H1 (cell line): Measurements from ENCODE around the gene CSAG1. TPM values are rescaled to one million over a fixed set of nuclear protein-coding genes. Genes with fewer than 3 reads are reported as not detected.
"Not testable (repeated sequence)": the region's sequence is repeated elsewhere in the genome, so short reads cannot be mapped to it uniquely, and the experiment has no call there.

Experiments used
- CTCF ChIA-PET: fragments of 300-600 bp; sonication (Branson Sonifier 250); formaldehyde crosslinking; loops from one replicate; lab custom pipeline; 2021; ENCODE audit not compliant: partially characterized antibody; lab: Charles Lee
- POLR2A ChIA-PET: fragments of 300-600 bp; sonication (Branson Sonifier 250); formaldehyde crosslinking; loops from one replicate; lab custom pipeline; 2021; ENCODE audit warnings: inconsistent platforms; ENCODE audit not compliant: partially characterized antibody; lab: Charles Lee
- DNase-seq, 2 experiments: peaks; one replicate each; pipeline versions ENCODE4 v3.0.0 to v3.0.0-alpha.2; 2010 to 2022; ENCODE audit warnings: low spot score in 2 of 2, low read depth in 1 of 2, mixed read lengths in 1 of 2
- FAIRE-seq: peaks from 2 replicates; lab custom pipeline; 2011; peaks lifted over from hg19 to GRCh38; lab: Jason Lieb, UNC
- H2AFZ ChIP-seq: 2 replicates; pipeline ENCODE4 v1.8.1; 2012; ENCODE audit warnings: low read length, inconsistent platforms
- H2AK5ac ChIP-seq: 2 replicates; pipeline ENCODE4 v1.6.1; 2013; ENCODE audit warnings: low read depth, low read length
- H2BK120ac ChIP-seq: replicated peaks from 2 replicates; pipeline ENCODE3; 2013; ENCODE audit warnings: low read depth, low read length, inconsistent platforms
- H2BK12ac ChIP-seq: 2 replicates; pipeline ENCODE4 v1.6.1; 2013; ENCODE audit warnings: low read depth, low read length
- H2BK15ac ChIP-seq: 2 replicates; pipeline ENCODE4 v1.6.1; 2013; ENCODE audit warnings: low read length
- H2BK20ac ChIP-seq: 2 replicates; pipeline ENCODE4 v1.6.1; 2013; ENCODE audit warnings: low read length
- H2BK5ac ChIP-seq: 2 replicates; pipeline ENCODE4 v1.6.1; 2013; ENCODE audit warnings: low read depth, low read length
- H3K14ac ChIP-seq: 2 replicates; pipeline ENCODE4 v1.6.1; 2013; ENCODE audit warnings: inconsistent platforms; ENCODE audit not compliant: insufficient read length
- H3K18ac ChIP-seq: 2 replicates; pipeline ENCODE4 v1.6.1; 2013; ENCODE audit warnings: low read length; ENCODE audit errors: extremely low read depth
- H3K23ac ChIP-seq: 2 replicates; pipeline ENCODE4 v1.6.1; 2013; ENCODE audit warnings: inconsistent platforms; ENCODE audit not compliant: insufficient read length
- H3K23me2 ChIP-seq: 2 replicates; pipeline ENCODE4 v1.6.1; 2013; ENCODE audit warnings: low read depth, low read length
- H3K27ac ChIP-seq: 2 replicates; pipeline ENCODE4 v1.6.1; 2011; ENCODE audit warnings: low read depth, low read length, inconsistent platforms
- H3K27me3 ChIP-seq, 4 experiments: replicated peaks in 1 of 4; 1 replicate in 1 of 4; 2 replicates in 3 of 4; pipeline versions ENCODE4 v1.6.1 to v1.8.1; 2011 to 2013; ENCODE audit warnings: low read length in 3 of 4, mild to moderate bottlenecking in 3 of 4, inconsistent platforms in 2 of 4, mixed read lengths in 2 of 4, moderate library complexity in 1 of 4; ENCODE audit not compliant: control insufficient read depth in 3 of 4, insufficient read depth in 3 of 4; ENCODE audit errors: extremely low read depth in 1 of 4
- H3K36me3 ChIP-seq, 4 experiments: 2 replicates each; pipeline versions ENCODE4 v1.6.1 to v1.8.1; 2011 to 2013; ENCODE audit warnings: mild to moderate bottlenecking in 4 of 4, low read length in 3 of 4, moderate library complexity in 2 of 4, control low read depth in 1 of 4, inconsistent platforms in 1 of 4; ENCODE audit not compliant: insufficient read depth in 4 of 4, control insufficient read depth in 2 of 4
- H3K4ac ChIP-seq: replicated peaks from 2 replicates; pipeline ENCODE3; 2013; ENCODE audit warnings: low read length, low read depth, mixed read lengths, inconsistent platforms; ENCODE audit not compliant: insufficient read length
- H3K4me1 ChIP-seq, 4 experiments: replicated peaks in 1 of 4; 1 replicate in 1 of 4; 2 replicates in 3 of 4; pipeline versions ENCODE4 v1.6.1 to v1.8.1; 2011 to 2013; ENCODE audit warnings: low read length in 3 of 4, inconsistent platforms in 2 of 4, mixed read lengths in 1 of 4; ENCODE audit not compliant: insufficient read depth in 4 of 4, control insufficient read depth in 3 of 4
- H3K4me2 ChIP-seq, 2 experiments: 2 replicates each; pipeline versions ENCODE4 v1.6.1 to v1.8.1; 2011 to 2013; ENCODE audit warnings: low read depth in 2 of 2, low read length in 2 of 2, control low read depth in 1 of 2, inconsistent platforms in 1 of 2, mild to moderate bottlenecking in 1 of 2; ENCODE audit not compliant: insufficient read depth in 1 of 2
- H3K4me3 ChIP-seq, 4 experiments: fragments of 200-600, 300-600 bp in 1 of 4; sonication (generic), shearing (Covaris generic), sonication (Bioruptor Twin) in 1 of 4; 2 replicates each; pipeline versions ENCODE4 v1.5.1 to v1.8.1; 2011 to 2016; ENCODE audit warnings: low read length in 4 of 4, low read depth in 3 of 4, control low read depth in 2 of 4, inconsistent platforms in 2 of 4, mild to moderate bottlenecking in 2 of 4, mixed read lengths in 1 of 4, moderate library complexity in 1 of 4; ENCODE audit not compliant: insufficient read depth in 2 of 4; ENCODE audit errors: extremely low read depth in 1 of 4
- H3K56ac ChIP-seq: replicated peaks from 2 replicates; pipeline ENCODE3; 2013; ENCODE audit warnings: low read depth, mild to moderate bottlenecking, mixed read lengths, low read length, inconsistent platforms; ENCODE audit not compliant: insufficient read length
- H3K79me1 ChIP-seq: 2 replicates; pipeline ENCODE4 v1.6.1; 2013; ENCODE audit warnings: low read depth, low read length, control low read depth
- H3K79me2 ChIP-seq, 2 experiments: 2 replicates each; pipeline versions ENCODE4 v1.6.1 to v1.8.1; 2012 to 2013; ENCODE audit warnings: low read length in 2 of 2, mild to moderate bottlenecking in 2 of 2, inconsistent platforms in 1 of 2; ENCODE audit not compliant: insufficient read depth in 2 of 2, control insufficient read depth in 1 of 2
- H3K9ac ChIP-seq, 4 experiments: replicated peaks in 1 of 4; 1 replicate in 1 of 4; 2 replicates in 3 of 4; pipeline versions ENCODE4 v1.6.1 to v1.8.1; 2011 to 2013; ENCODE audit warnings: low read depth in 3 of 4, low read length in 3 of 4, control low read depth in 2 of 4, mild to moderate bottlenecking in 2 of 4, moderate library complexity in 2 of 4, inconsistent platforms in 1 of 4; ENCODE audit errors: extremely low read depth in 1 of 4
- H3K9me3 ChIP-seq, 2 experiments: 2 replicates each; pipeline versions ENCODE4 v1.6.1 to v1.8.1; 2012 to 2013; ENCODE audit warnings: mild to moderate bottlenecking in 2 of 2, moderate library complexity in 2 of 2, control low read depth in 1 of 2, inconsistent platforms in 1 of 2, low read depth in 1 of 2, low read length in 1 of 2, mixed read lengths in 1 of 2; ENCODE audit not compliant: insufficient read depth in 2 of 2
- H4K20me1 ChIP-seq, 2 experiments: replicated peaks in 1 of 2; 2 replicates each; pipeline versions ENCODE3 to v1.8.1; 2011 to 2013; ENCODE audit warnings: inconsistent platforms in 2 of 2, low read length in 2 of 2, mild to moderate bottlenecking in 1 of 2; ENCODE audit not compliant: insufficient read depth in 2 of 2, control insufficient read depth in 1 of 2
- H4K5ac ChIP-seq: 2 replicates; pipeline ENCODE4 v1.6.1; 2013; ENCODE audit warnings: low read length, low read depth, mixed read lengths, inconsistent platforms; ENCODE audit not compliant: insufficient read length
- H4K8ac ChIP-seq: 2 replicates; pipeline ENCODE4 v1.8.0; 2013; ENCODE audit warnings: mild to moderate bottlenecking, moderate library complexity, low read length, inconsistent platforms; ENCODE audit not compliant: insufficient read depth; ENCODE audit errors: extremely low read depth
- H4K91ac ChIP-seq: replicated peaks from 2 replicates; pipeline ENCODE3; 2013; ENCODE audit warnings: low read length, mixed read lengths, inconsistent platforms; ENCODE audit not compliant: insufficient read length
- WGBS, 2 experiments: shearing (Covaris generic) in 1 of 2; methylation state at CpG; one replicate each; pipeline versions ENCODE4 v1.1.6 to v1.1.7; 2013 to 2015; ENCODE audit warnings: low lambda C conversion rate in 2 of 2, mixed read lengths in 2 of 2, inconsistent platforms in 1 of 2, low coverage in 1 of 2, missing lambda C conversion rate in 1 of 2; ENCODE audit not compliant: insufficient replicate concordance in 2 of 2, insufficient coverage in 1 of 2, insufficient read length in 1 of 2; ENCODE audit errors: extremely low coverage in 1 of 2, missing lambda C conversion rate in 1 of 2; 5-methylcytosine and 5-hydroxymethylcytosine counted together
- polyA plus RNA-seq, 7 experiments: library from polyadenylated mRNA; depleted of rRNA in 3 of 7; stranded (reverse) in 5 of 7; unstranded in 2 of 7; fragments of >200 nt in 5 of 7; fragments of 200-250 nt in 2 of 7; gene quantifications; 1 replicate in 5 of 7; 2 replicates in 1 of 7; 4 replicates in 1 of 7; pipeline versions ENCODE4 v1.2.1 to v1.2.3, GENCODE V29; 2011 to 2013; ENCODE audit warnings: missing spikeins in 2 of 7, mixed read lengths in 2 of 7
- total RNA-seq: library from RNA; stranded (reverse); fragmentation: NEBNext Ultra II Directional; extraction: Animal tissue kit (Norgen Biotek cat#: 25700); gene quantifications from 2 replicates; pipeline ENCODE4 v1.2.1, GENCODE V29; 2021

Gene CSAG1
- total and polyA plus RNA-seq, 2 of the 8 experiments (the other 6 are each of a cell fraction or from before 2014, with no cell fraction given), result not detected

- H3K18ac ChIP-seq, FAIRE-seq, H3K56ac ChIP-seq, H2AK5ac ChIP-seq, H3K27ac ChIP-seq, H3K23ac ChIP-seq, H2BK12ac ChIP-seq, H3K79me1 ChIP-seq, H3K4me2 ChIP-seq, H3K14ac ChIP-seq, H4K8ac ChIP-seq, H2BK15ac ChIP-seq, H2BK5ac ChIP-seq, H3K4me3 ChIP-seq, H3K36me3 ChIP-seq, H2BK120ac ChIP-seq, H4K5ac ChIP-seq, H3K79me2 ChIP-seq, H3K9me3 ChIP-seq, H2BK20ac ChIP-seq, H3K27me3 ChIP-seq, CTCF ChIA-PET, DNase-seq, H3K4ac ChIP-seq, H4K20me1 ChIP-seq, H3K23me2 ChIP-seq, POLR2A ChIA-PET, H2AFZ ChIP-seq, H4K91ac ChIP-seq, H3K9ac ChIP-seq, H3K4me1 ChIP-seq: not testable (repeated sequence)
- WGBS, 2 experiments, result 91% methylated on average over 5 of the region's 12 CpGs; no CpG with 5 or more reads in 1 of the 2 experiments
These were observed 3.0 kb upstream of the CSAG1 start for GRCh38 chrX:152736528-152736927.
